Activated T-cell treated with anti-CD3 and anti-CD28 coated beads, Interleukin-2, amount 50 U/mL, for 48 hours (primary cell): ENCODE measurements around the gene STK10.

Experiments used
- DNase-seq, 2 experiments: peaks; one replicate each; pipeline ENCODE4 v3.0.0-alpha.2; 2020

The STK10 gene

GRCh38 chr5:172142709-172143215 is 45.3 kb downstream of the STK10 start:
- DNase-seq = no peak

GRCh38 chr5:172141949-172142319 is 46.1 kb downstream of the STK10 start:
- DNase-seq = no peak

- DNase-seq = no peak
Measured at GRCh38 chr5:172140866-172141265, 47.2 kb downstream of the STK10 start.

GRCh38 chr5:172140120-172140519 is 47.9 kb downstream of the STK10 start:
- no peak for DNase-seq

GRCh38 chr5:172137046-172137445 is 51.0 kb downstream of the STK10 start:
- DNase-seq = no peak

- DNase-seq = peak; percentile 68 to 72
Measured at GRCh38 chr5:172133359-172134029, 54.5 kb downstream of the STK10 start.

- DNase-seq = no peak
Measured at GRCh38 chr5:172131690-172132089, 56.3 kb downstream of the STK10 start.

- DNase-seq = no peak
Measured at GRCh38 chr5:172129256-172129910, 58.6 kb downstream of the STK10 start.

GRCh38 chr5:172127581-172127980 is 60.4 kb downstream of the STK10 start:
- DNase-seq = no peak

GRCh38 chr5:172123269-172123692 is 64.7 kb downstream of the STK10 start:
- no peak for DNase-seq

GRCh38 chr5:172119921-172120688 is 67.9 kb downstream of the STK10 start:
- DNase-seq = no peak

- no peak for DNase-seq
Measured at GRCh38 chr5:172118891-172119290, 69.1 kb downstream of the STK10 start.

GRCh38 chr5:172117977-172118701 is 69.9 kb downstream of the STK10 start:
- no peak for DNase-seq

- DNase-seq = peak in 1 of 2 experiments; percentile 49
Measured at GRCh38 chr5:172115541-172115982, 72.5 kb downstream of the STK10 start.

- DNase-seq = peak; percentile 91 to 92
Measured at GRCh38 chr5:172114875-172115422, 73.1 kb downstream of the STK10 start.

- DNase-seq = peak; percentile 78 to 82
Measured at GRCh38 chr5:172113036-172113435, 75.0 kb downstream of the STK10 start.

- DNase-seq = no peak
Measured at GRCh38 chr5:172111852-172112225, 76.2 kb downstream of the STK10 start.

- peak; percentile 90 to 91 for DNase-seq
Measured at GRCh38 chr5:172110921-172111851, 76.8 kb downstream of the STK10 start.

GRCh38 chr5:172110260-172110815 is 77.7 kb downstream of the STK10 start:
- DNase-seq = no peak

GRCh38 chr5:172109749-172110148 is 78.3 kb downstream of the STK10 start:
- DNase-seq = peak in 1 of 2 experiments; percentile 42

GRCh38 chr5:172107571-172107970 is 80.5 kb downstream of the STK10 start:
- no peak for DNase-seq
